IMR-90 (cell line): ENCODE measurements around the gene NACC1.

ENCODE experiments used
- BHLHE40 ChIP-seq: fragments of 150-350 bp; IDR thresholded peaks from 2 replicates; pipeline ENCODE4 v1.6.1; 2016; ENCODE audit warnings: mild to moderate bottlenecking, low read depth, low read length
- CEBPB ChIP-seq: IDR thresholded peaks from 2 replicates; pipeline ENCODE4 v1.6.1; 2012; ENCODE audit warnings: low read depth, low read length, improper control_type of control experiment
- CHD1 ChIP-seq: IDR thresholded peaks from 2 replicates; pipeline ENCODE4 v1.6.1; 2012; ENCODE audit warnings: low read depth, low read length, improper control_type of control experiment
- FOS ChIP-seq: fragments of 150-350 bp; IDR thresholded peaks from 2 replicates; pipeline ENCODE4 v1.6.1; 2016; ENCODE audit warnings: low read depth, low read length
- MAFK ChIP-seq: IDR thresholded peaks from 2 replicates; pipeline ENCODE4 v1.6.1; 2012; ENCODE audit warnings: low read depth, low read length, improper control_type of control experiment
- POLR2A ChIP-seq: IDR thresholded peaks from 2 replicates; pipeline ENCODE4 v1.6.1; 2012; ENCODE audit warnings: mild to moderate bottlenecking, low read depth, low read length
- RFX5 ChIP-seq: IDR thresholded peaks from 2 replicates; pipeline ENCODE4 v1.8.0; 2012; ENCODE audit warnings: low read depth, mild to moderate bottlenecking, low read length, moderate library complexity
- SMC3 ChIP-seq: fragments of 150-350 bp; IDR thresholded peaks from 2 replicates; pipeline ENCODE4 v1.6.1; 2016; ENCODE audit warnings: low read depth, mild to moderate bottlenecking, antibody characterized with exemption, low read length, moderate library complexity
- TF ChIP-seq, protein P1 (sequence below): conservative IDR thresholded peaks from 2 replicates; pipeline ENCODE4 v1.5.1; 2012; ENCODE audit warnings: mild to moderate bottlenecking, low read depth, low read length, improper control_type of control experiment
- TF ChIP-seq, protein P2 (sequence below): fragments of 150-350 bp; IDR thresholded peaks from 2 replicates; pipeline ENCODE4 v1.6.1; 2017; ENCODE audit warnings: mild to moderate bottlenecking, antibody characterized with exemption, low read length, low read depth

DNA sequence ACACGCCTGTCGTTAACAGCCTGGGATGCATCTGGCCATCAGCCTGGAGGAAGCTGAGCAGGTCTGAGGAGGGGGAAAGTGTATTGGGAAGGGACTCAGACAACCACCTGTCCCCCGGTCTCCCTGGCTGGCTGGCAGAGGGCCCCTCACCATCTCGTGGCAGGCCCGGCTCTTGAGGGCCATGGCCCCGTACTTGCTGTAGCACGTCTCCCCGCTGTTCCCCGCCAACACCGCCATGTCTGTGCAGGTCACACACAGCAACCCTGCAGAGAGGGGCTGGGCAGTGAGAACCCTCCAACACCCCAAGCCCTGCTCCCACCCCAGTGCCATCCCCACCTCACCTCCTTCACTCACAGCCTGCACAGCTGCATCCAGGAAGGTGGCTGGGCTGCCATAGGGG is 5.5 kb upstream of the NACC1 start:
- TF ChIP-seq, protein P1, sequence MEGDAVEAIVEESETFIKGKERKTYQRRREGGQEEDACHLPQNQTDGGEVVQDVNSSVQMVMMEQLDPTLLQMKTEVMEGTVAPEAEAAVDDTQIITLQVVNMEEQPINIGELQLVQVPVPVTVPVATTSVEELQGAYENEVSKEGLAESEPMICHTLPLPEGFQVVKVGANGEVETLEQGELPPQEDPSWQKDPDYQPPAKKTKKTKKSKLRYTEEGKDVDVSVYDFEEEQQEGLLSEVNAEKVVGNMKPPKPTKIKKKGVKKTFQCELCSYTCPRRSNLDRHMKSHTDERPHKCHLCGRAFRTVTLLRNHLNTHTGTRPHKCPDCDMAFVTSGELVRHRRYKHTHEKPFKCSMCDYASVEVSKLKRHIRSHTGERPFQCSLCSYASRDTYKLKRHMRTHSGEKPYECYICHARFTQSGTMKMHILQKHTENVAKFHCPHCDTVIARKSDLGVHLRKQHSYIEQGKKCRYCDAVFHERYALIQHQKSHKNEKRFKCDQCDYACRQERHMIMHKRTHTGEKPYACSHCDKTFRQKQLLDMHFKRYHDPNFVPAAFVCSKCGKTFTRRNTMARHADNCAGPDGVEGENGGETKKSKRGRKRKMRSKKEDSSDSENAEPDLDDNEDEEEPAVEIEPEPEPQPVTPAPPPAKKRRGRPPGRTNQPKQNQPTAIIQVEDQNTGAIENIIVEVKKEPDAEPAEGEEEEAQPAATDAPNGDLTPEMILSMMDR: no peak
- TF ChIP-seq POLR2A: no peak
- TF ChIP-seq SMC3: no peak
- no peak for TF ChIP-seq BHLHE40
- TF ChIP-seq CHD1: no peak
- no peak for TF ChIP-seq MAFK
- no peak for TF ChIP-seq CEBPB
- TF ChIP-seq, protein P2, sequence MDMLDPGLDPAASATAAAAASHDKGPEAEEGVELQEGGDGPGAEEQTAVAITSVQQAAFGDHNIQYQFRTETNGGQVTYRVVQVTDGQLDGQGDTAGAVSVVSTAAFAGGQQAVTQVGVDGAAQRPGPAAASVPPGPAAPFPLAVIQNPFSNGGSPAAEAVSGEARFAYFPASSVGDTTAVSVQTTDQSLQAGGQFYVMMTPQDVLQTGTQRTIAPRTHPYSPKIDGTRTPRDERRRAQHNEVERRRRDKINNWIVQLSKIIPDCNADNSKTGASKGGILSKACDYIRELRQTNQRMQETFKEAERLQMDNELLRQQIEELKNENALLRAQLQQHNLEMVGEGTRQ: no peak
- no peak for TF ChIP-seq FOS
- no peak for TF ChIP-seq RFX5
